ENCODE results near the gene BTBD9. TPM values are rescaled to one million over a fixed set of nuclear protein-coding genes. Genes with fewer than 3 reads are reported as not detected.

The BTBD9 gene
- total RNA-seq, 1 donor from 2014 or later, result 47.9 TPM

DNA sequence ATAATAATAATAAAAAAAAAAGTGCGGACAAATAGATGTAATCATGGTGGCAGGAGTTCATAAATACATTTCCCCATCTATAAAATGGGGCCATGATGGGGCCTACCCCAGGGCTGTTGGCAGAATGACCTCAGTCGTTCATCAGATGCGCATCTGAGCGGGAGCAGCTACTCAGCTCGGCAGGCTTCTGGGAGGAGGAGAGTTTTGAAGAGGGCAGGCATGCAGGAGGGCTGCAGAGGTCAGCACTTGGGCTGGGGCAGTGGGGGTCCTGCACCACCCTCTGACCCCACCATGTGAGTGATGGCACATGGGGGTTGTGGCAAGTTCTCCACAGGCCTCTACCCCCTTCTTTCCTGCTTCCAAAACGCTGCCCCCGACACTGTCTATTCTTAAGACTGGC lies 446.7 kb downstream of the BTBD9 start:
- H3K27ac ChIP-seq, result no peak overlapping the region
- H3K9me3 ChIP-seq, result no peaks in the 10 kb centered on the region
- DNase-seq (no peak), ATAC-seq (no peak)
- H3K36me3 ChIP-seq, result no peaks in the 10 kb centered on the region
- H3K4me1 ChIP-seq, result no peaks in the 10 kb centered on the region
- TF ChIP-seq, protein P1, sequence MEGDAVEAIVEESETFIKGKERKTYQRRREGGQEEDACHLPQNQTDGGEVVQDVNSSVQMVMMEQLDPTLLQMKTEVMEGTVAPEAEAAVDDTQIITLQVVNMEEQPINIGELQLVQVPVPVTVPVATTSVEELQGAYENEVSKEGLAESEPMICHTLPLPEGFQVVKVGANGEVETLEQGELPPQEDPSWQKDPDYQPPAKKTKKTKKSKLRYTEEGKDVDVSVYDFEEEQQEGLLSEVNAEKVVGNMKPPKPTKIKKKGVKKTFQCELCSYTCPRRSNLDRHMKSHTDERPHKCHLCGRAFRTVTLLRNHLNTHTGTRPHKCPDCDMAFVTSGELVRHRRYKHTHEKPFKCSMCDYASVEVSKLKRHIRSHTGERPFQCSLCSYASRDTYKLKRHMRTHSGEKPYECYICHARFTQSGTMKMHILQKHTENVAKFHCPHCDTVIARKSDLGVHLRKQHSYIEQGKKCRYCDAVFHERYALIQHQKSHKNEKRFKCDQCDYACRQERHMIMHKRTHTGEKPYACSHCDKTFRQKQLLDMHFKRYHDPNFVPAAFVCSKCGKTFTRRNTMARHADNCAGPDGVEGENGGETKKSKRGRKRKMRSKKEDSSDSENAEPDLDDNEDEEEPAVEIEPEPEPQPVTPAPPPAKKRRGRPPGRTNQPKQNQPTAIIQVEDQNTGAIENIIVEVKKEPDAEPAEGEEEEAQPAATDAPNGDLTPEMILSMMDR (IDR thresholded peaks at IDR 0.05), result no peak
- intact Hi-C loops (cut with DNase I), result no loop called here
- H3K4me3 ChIP-seq, result no peak overlapping the region
- H3K27me3 ChIP-seq, result no peaks in the 10 kb centered on the region

DNA sequence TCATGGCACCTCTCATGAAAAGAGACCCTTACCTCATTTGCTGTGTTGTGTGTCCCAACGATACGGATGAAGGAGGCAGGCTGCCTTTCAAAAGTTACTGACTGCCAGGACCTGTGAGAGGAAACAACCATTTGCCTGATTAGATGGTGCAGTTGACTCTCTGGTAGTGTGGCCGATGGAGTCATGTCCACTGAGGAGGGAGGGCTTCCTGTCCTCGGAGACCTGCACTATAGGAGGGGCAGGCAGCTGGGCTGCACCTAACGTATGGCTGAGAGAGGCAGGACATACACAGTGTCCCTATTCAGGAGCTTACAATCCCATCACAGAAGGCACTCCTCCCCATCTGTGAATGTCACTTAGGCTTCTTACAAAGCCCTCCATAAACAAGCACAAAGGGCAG lies 447.2 kb downstream of the BTBD9 start:
- H3K27ac ChIP-seq, result no peak overlapping the region
- TF ChIP-seq, protein P1 (IDR thresholded peaks at IDR 0.05), result no peak
- H3K9me3 ChIP-seq, result no peaks in the 10 kb centered on the region
- ATAC-seq (no peak), DNase-seq (no peak)
- H3K4me3 ChIP-seq, result no peak overlapping the region
- H3K36me3 ChIP-seq, result no peaks in the 10 kb centered on the region
- no peaks in the 10 kb centered on the region for H3K4me1 ChIP-seq
- intact Hi-C loops (cut with DNase I), result no loop called here
- no peaks in the 10 kb centered on the region for H3K27me3 ChIP-seq

DNA sequence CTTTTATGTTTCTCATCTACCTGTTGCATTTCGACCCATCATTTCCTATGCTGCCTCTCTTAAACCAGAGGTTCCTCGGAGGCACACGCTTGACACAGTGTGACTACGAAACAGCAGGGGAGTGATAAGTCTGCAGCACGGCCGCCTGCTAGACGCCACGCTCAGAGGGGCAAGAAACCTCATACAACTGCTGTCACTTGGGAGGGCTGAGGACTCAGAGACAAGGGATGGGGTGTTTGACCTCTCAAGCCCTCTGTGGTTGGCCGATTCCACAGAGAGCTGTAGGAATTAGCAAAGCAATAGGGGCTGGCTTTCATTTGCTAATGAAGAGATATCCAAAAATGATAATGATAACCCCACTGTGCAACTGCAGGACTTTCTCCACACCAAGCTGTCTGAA lies 447.7 kb downstream of the BTBD9 start:
- DNase-seq (no peak), ATAC-seq (no peak)
- intact Hi-C loops (cut with DNase I), result no loop called here
- H3K27ac ChIP-seq, result no peak overlapping the region
- no peak overlapping the region for H3K4me3 ChIP-seq
- TF ChIP-seq, protein P1 (IDR thresholded peaks at IDR 0.05), result no peak
- no peaks in the 10 kb centered on the region for H3K4me1 ChIP-seq
- H3K9me3 ChIP-seq, result no peaks in the 10 kb centered on the region
- no peaks in the 10 kb centered on the region for H3K27me3 ChIP-seq
- H3K36me3 ChIP-seq, result no peaks in the 10 kb centered on the region

DNA sequence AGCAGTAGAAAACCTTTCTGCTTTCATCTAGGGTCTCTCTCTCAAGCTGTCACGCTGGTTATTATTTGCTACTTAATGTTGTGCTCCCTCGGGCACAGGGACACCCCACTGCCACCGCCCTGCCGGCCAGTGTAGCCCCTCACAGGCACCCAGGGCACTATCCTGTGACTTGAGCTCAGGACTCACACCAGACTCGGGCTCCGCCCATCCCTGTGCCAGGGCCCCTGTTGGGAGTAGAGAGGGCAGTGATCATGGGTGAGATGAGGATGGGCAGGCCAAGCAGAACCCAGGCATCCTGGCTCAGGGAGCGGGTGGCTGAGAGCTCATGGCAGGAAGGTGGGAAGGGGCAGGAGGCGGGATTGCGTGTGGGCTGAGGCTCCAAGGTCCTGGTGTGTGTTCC lies 448.3 kb downstream of the BTBD9 start:
- Histone ChIP-seq H3K27ac (no peak overlapping the region), H3K4me1 (no peaks in the 10 kb centered on the region), H3K9me3 (no peaks in the 10 kb centered on the region), H3K27me3 (no peaks in the 10 kb centered on the region), H3K36me3 (no peaks in the 10 kb centered on the region), H3K4me3 (no peak overlapping the region)
- DNase-seq (no peak), ATAC-seq (no peak)
- TF ChIP-seq, protein P1 (IDR thresholded peaks at IDR 0.05), result no peak
- intact Hi-C loops (cut with DNase I), result no loop called here

DNA sequence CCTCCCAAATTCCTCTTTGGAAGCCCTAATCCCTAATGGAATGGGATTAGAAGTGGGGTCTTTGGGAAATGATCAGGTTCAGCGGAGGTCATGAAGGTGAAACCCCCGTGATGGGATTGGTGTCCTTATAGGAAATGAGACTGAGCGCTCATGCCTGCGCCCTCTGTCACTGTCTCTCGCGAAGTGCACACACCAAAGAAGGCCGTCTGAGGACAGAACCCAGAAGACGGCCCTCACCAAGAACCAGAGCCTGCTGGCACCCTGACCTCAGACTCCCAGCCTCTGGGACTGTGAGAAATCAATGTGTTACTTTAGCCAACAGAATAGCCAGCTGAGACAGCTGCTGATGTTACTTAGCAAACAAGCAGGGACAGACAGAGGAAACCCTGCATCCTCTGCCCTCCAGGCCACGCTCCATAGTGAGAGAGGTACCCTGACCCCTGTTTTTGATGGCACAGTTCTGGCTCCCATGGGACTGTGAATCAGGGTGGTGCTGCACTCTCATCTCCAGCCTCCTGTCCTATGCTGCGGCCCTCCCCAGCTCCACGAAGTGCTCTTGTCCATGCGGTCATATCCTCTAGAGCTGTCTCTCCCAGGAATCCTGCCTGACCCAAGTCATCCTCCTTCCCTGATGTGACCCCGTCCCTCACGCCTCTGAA lies 450.9 kb downstream of the BTBD9 start:
- H3K27ac ChIP-seq, result no peak overlapping the region
- ATAC-seq, result no peak
- intact Hi-C loops (cut with DNase I), result no loop called here
- no peaks in the 10 kb centered on the region for H3K27me3 ChIP-seq
- H3K9me3 ChIP-seq, result no peaks in the 10 kb centered on the region
- no peaks in the 10 kb centered on the region for H3K36me3 ChIP-seq
- no peaks in the 10 kb centered on the region for H3K4me1 ChIP-seq
- H3K4me3 ChIP-seq, result no peak overlapping the region
- DNase-seq, result no peak
- TF ChIP-seq, protein P1 (IDR thresholded peaks at IDR 0.05), result no peak

Data from upper lobe of right lung (tissue), 1 donor.